ENCODE measurements around the gene OOEP.
"Not testable (repeated sequence)": the region's sequence is repeated elsewhere in the genome, so short reads cannot be mapped to it uniquely, and the experiment has no call there.

Gene OOEP

DNA sequence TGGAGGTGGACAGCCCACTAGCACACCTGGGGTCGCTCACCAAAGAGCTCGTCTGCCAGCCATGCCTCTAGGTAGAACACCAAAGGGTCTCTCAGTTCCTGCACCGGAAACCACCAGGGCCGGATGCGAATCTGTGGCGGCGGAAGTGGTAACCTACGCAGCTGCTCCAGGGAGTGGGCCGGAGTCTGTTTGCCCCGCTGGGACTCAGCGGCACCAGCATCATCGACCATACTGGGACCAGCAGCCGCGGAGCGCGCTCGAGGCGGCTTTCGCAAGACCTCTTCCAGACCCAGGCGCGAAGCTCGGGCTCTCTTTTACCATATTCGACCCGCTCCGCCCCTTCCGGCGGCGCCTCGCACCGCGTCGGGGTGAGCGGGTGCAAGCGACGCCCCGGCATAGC lies at the start of gene OOEP:
Gene OOEP, minus strand, starts transcription at position 335 of the 400 bp plus-strand sequence. Its CDS starts 105 bp downstream, at position 230.
- DNase-seq (ENCODE audit: low read depth), result no peak

GRCh38 chr6:73418081-73418741 lies 48.5 kb upstream of the OOEP start:
- DNase-seq (ENCODE audit: low read depth), result no peak

DNA sequence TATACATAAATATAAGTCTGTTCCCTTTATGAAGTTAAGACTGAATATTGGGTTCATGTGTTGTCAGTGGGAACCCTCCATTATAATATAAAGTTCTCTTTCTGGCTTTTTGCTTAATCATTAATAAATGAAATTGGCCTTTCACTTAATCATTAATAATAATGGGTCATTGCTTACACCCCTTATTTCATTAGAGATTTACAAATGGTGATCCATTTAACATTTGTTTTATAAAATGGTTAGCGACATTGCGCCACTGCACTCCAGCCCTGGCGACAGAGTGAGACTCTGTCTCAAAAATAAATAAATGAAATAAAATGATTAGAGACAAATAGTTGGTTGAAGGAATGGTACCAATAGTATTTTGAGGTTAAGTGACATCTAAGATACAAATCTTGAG lies 43.4 kb upstream of the OOEP start:
- no peak for DNase-seq (ENCODE audit: low read depth)

GRCh38 chr6:73409395-73409794 lies 39.7 kb upstream of the OOEP start:
- DNase-seq (ENCODE audit: low read depth), result no peak

DNA sequence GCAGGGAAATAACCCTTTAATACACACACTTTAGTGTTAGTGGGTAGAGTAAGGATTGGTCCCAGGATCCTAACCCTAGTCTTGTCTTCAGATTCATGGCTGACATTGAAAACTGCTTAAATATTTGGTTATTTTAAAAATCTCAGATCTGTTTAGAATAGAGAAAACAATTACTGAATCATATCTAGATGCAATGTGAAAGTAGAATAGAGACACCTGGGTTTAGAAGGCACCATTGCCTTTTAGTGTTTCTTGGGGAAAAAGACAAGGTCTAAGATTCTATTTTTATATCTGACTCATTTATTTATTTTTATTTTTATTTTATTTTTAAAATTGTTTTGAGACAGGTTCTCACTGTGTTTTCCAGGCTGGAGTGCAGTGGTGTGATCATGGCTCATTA lies 31.0 kb upstream of the OOEP start:
- DNase-seq (ENCODE audit: low read depth), result no peak

GRCh38 chr6:73395875-73396274 lies 26.2 kb upstream of the OOEP start:
- no peak for DNase-seq (ENCODE audit: low read depth)

DNA sequence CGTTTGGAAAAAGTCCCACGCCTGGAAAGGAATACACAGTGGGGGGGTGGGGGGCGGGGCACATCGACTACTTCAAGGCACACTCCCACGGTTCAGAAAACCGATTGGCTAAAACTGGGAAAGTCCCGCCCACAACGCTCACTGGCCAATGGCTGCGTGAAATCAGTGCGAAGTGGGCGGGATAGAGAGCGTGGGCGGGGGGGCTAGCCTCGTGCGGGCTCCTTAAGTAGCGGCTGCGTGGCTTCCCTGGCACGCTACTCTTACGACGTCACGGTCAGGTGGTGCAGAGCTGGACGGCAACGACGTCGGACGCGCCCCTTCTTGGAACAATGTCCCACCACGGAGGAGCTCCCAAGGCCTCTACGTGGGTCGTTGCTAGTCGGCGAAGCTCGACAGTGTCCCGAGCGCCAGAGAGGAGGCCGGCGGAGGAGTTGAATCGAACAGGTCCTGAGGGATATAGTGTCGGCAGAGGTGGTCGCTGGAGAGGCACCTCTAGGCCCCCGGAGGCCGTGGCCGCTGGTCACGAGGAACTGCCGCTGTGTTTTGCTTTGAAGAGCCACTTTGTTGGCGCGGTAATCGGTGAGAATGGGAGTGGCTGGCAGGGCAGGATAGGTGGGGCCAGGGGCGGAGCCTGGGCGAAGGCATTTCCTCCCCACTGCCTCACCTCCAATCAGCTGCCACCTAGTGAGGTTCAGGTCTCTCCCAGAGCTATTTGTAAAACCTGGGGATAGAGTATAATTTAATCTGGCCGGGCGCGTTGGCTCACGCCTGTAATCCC lies 25.1 kb upstream of the OOEP start, which contains the start of gene DDX43:
Gene DDX43, plus strand, starts transcription at position 252 of the 778 bp plus-strand sequence. Its CDS starts 78 bp downstream, at position 330.
- peak; percentile 14 for DNase-seq (ENCODE audit: low read depth)

DNA sequence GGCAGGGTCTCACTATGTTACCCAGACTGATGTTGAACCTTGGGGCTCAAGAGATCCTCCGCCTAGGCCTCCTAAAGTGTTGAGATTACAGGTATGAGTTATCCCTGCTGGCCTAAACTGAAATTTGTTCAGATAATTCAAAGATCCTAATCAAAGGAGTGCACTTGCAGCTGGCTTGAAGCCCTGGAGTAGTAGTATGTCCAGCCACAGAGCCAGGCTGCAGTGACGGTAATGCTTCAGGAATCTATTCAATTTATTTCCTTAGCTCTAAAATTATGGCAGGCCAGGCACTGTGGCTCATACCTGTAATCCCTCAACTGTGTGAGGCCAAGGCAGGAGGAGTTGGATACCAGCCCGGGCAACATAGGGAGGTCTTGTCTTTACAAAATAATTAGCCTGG lies 23.6 kb upstream of the OOEP start:
- DNase-seq (ENCODE audit: low read depth), result no peak

GRCh38 chr6:73392188-73392587 lies 22.5 kb upstream of the OOEP start:
- not testable (repeated sequence) for DNase-seq (ENCODE audit: low read depth)

DNA sequence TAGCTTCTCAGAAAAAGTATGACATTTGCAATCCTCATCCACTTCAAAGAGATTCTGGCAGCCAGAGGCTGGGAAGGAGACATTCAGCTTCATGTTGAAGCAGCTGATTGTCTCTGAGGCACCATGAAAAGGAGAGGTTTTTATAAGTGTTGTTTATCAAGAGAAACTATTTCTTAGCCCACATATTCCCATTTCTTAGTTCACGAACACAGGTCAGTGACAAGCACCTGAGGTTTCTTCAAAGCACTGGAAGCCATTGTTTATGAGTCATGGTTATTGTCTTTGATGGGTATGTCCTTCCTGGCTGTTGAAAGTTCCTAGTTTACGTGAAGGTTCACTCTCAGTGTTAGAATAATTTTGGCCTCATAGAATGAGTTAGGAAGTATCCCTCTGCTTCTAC lies 22.0 kb upstream of the OOEP start:
- no peak for DNase-seq (ENCODE audit: low read depth)

- no peak for DNase-seq (ENCODE audit: low read depth)
These were observed 20.2 kb upstream of the OOEP start for GRCh38 chr6:73389854-73390253.

GRCh38 chr6:73388800-73389512 lies 19.3 kb upstream of the OOEP start:
- peak; percentile 22 for DNase-seq (ENCODE audit: low read depth)

DNA sequence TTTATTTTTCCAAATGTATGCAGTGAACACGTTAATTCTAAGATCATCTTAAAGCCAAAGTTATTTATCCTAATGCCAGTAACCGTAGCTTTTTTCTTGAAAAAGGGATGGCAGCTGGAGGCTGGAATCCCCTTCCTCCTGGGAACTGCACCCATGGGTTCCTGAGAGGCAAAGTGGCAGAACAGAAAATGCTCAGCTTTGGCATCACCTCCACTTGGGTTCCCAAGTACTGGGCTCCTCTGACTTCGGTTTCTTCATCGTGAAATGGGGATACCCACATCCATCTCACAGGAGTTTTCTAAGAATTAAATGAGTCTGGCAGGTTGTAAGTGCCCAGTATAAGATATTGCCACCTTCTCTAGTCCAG lies 18.7 kb upstream of the OOEP start:
- no peak for DNase-seq (ENCODE audit: low read depth)

DNA sequence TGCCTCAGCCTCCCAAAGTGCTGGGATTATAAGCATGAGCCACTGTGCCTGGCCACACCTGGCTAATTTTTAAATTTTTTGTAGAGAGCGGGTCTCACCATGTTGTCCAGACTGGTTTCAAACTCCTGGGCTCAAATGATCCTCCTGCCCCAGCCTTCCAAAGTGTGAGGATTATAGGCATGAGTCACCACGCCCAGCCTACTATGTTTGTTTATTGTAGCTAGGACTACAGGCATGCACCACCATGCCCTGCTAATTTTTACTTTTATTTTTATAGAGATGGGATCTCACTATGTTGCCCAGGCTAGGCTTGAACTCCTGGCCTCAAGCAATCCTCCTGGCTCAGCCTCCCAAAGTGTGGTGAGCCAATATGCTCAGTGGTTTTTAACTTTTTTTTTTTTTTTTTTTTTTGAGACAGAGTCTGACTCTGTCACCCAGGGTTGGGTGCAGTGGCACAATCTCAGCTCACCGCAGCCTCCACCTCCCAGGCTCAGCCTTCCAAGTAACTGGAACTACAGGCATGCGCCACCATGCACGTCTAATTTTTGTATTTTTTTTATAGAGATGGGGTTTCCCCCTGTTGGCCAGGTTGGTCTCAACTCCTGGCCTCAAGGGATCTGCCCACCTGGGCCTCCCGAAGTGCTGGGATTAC lies 12.9 kb upstream of the OOEP start:
- DNase-seq (ENCODE audit: low read depth), result no peak

- DNase-seq (ENCODE audit: low read depth), result not testable (repeated sequence)
These were observed 11.8 kb upstream of the OOEP start for GRCh38 chr6:73381531-73381930.

GRCh38 chr6:73377225-73377624 lies 7.5 kb upstream of the OOEP start:
- no peak for DNase-seq (ENCODE audit: low read depth)

GRCh38 chr6:73375216-73375615 lies 5.5 kb upstream of the OOEP start:
- DNase-seq (ENCODE audit: low read depth), result no peak

- DNase-seq (ENCODE audit: low read depth), result no peak
These were observed 2.8 kb upstream of the OOEP start for GRCh38 chr6:73372516-73372915.

GRCh38 chr6:73371984-73372383 lies 2.3 kb upstream of the OOEP start:
- no peak for DNase-seq (ENCODE audit: low read depth)

DNA sequence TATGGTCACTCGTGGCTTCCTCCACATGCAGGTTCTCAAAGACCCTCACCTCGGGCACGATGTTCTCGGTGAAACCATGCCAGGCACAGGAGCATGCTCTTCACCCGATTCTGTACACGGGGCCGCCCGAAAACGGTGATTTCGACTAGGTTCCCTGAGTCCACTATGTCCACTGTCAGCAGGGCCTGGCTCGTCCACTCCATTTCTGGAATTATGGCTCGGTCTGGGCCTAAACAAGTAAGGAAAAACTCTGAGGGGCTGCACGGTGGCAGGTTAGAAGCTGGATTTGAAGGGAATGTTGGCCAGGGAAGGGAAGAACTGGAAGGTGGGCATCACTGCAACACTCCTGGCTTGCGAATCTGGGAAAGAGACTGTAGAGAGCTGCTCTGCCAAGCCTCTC lies 540 bp downstream of the OOEP start:
- DNase-seq (ENCODE audit: low read depth), result no peak

DNA sequence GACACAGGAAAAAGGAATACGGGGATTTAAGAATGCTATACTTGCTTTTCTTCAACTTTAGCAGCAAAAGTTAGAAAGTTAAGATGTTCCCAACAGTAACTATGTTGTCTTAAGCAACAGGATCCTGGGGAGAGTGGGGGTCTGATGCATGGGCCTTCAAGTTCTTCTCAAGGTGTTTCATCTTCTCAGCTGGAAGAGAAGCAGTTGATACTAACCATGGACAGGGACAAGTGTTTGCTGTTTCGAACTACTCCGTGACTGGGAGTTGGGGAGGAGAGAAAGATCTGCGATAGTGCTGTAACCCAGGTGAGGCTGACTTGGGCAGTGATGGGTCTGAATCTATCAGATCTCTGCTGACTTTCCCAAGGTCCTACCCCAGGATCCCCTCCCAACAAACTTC lies 1.0 kb downstream of the OOEP start:
- DNase-seq (ENCODE audit: low read depth), result no peak

- no peak for DNase-seq (ENCODE audit: low read depth)
These were observed 1.8 kb downstream of the OOEP start for GRCh38 chr6:73367761-73368355.

Data from stimulated activated CD8-positive, alpha-beta memory T cell treated with anti-CD3 and anti-CD28 coated beads, Interleukin-7, amount 100 ng/mL, for 24 hours (primary cell).